HepG2 (cell line): ENCODE measurements around the gene USP9Y. TPM values are rescaled to one million over a fixed set of nuclear protein-coding genes. Genes with fewer than 3 reads are reported as not detected.

Source experiments
- ZNF446 ChIP-seq: sonication (generic); formaldehyde crosslinking; IDR thresholded peaks from 2 replicates; pipeline ENCODE4 v1.5.0; 2020; ENCODE audit warnings: mild to moderate bottlenecking, missing genetic modification reagents
- ZNF589 ChIP-seq: sonication (generic); formaldehyde crosslinking; conservative IDR thresholded peaks from 2 replicates; pipeline ENCODE4 v1.8.0; 2022; ENCODE audit warnings: mild to moderate bottlenecking, moderate library complexity, missing genetic modification reagents
- ZNF839 ChIP-seq: sonication (generic); formaldehyde crosslinking; IDR thresholded peaks from 2 replicates; pipeline ENCODE4 v1.4.0; 2020; ENCODE audit warnings: missing genetic modification reagents, mild to moderate bottlenecking, borderline replicate concordance
- polyA plus RNA-seq, 8 experiments: library from polyadenylated mRNA; depleted of rRNA in 3 of 8; stranded (reverse) in 7 of 8; unstranded in 1 of 8; fragments of >200 nt; fragmentation: Illumina TruSeq in 4 of 8; extraction: Trizol in 4 of 8; gene quantifications; 2 replicates each; pipeline versions ENCODE4 v1.2.1 to v1.2.3, GENCODE V29; 2011 to 2016; ENCODE audit warnings: low read depth in 4 of 8, missing spikeins in 1 of 8, mixed read lengths in 1 of 8; ENCODE audit not compliant: insufficient read depth in 1 of 8
- total RNA-seq, 5 experiments: library from RNA; depleted of rRNA; stranded (reverse); fragments of >200 nt; fragmentation: Illumina TruSeq; extraction: Trizol; gene quantifications; 2 replicates each; pipeline ENCODE4 v1.2.3, GENCODE V29; 2016; ENCODE audit warnings: low read depth in 1 of 5
- TF ChIP-seq, protein P1 (sequence below): sonication (generic); formaldehyde crosslinking; IDR thresholded peaks from 2 replicates; pipeline ENCODE4 v1.5.1; 2020; ENCODE audit warnings: missing genetic modification reagents, mild to moderate bottlenecking, borderline replicate concordance
- TF ChIP-seq, protein P2 (sequence below): sonication (generic); formaldehyde crosslinking; IDR thresholded peaks from 2 replicates; pipeline ENCODE4; 2020; ENCODE audit warnings: missing genetic modification reagents, mild to moderate bottlenecking, borderline replicate concordance
- TF ChIP-seq, protein P3 (sequence below): sonication (generic); formaldehyde crosslinking; IDR thresholded peaks from 2 replicates; pipeline ENCODE4 v1.4.0; 2020; ENCODE audit warnings: missing genetic modification reagents, borderline replicate concordance

The USP9Y gene
- total and polyA plus RNA-seq, 2 of the 13 experiments (the other 11 are each of a cell fraction or from before 2014, with no cell fraction given): 14.6 to 41.9 TPM

DNA sequence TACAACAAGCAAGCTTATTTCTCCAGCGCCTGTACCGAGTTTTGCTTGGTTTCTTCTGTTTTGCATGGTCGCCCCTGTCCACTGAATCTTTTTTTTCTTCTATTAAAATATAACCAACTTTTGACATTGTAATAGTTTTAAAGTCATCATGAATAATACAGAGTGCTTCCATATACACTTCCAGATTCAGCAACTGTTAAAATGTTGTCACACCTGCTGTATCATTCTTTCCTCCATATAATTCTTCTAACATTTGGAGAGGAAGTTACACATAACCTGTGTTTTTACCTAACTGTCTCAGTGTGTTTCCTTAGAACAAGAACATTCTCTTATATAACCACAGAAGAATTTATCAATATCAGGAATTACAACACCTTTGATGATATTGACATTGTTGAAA lies 83.5 kb downstream of the USP9Y start (continued):
- TF ChIP-seq, protein P1, sequence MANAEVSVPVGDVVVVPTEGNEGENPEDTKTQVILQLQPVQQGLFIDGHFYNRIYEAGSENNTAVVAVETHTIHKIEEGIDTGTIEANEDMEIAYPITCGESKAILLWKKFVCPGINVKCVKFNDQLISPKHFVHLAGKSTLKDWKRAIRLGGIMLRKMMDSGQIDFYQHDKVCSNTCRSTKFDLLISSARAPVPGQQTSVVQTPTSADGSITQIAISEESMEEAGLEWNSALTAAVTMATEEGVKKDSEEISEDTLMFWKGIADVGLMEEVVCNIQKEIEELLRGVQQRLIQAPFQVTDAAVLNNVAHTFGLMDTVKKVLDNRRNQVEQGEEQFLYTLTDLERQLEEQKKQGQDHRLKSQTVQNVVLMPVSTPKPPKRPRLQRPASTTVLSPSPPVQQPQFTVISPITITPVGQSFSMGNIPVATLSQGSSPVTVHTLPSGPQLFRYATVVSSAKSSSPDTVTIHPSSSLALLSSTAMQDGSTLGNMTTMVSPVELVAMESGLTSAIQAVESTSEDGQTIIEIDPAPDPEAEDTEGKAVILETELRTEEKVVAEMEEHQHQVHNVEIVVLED (CRISPR knock-in tag): no peak
- no peak for TF ChIP-seq ZNF839 (CRISPR knock-in tag)
- TF ChIP-seq, protein P2, sequence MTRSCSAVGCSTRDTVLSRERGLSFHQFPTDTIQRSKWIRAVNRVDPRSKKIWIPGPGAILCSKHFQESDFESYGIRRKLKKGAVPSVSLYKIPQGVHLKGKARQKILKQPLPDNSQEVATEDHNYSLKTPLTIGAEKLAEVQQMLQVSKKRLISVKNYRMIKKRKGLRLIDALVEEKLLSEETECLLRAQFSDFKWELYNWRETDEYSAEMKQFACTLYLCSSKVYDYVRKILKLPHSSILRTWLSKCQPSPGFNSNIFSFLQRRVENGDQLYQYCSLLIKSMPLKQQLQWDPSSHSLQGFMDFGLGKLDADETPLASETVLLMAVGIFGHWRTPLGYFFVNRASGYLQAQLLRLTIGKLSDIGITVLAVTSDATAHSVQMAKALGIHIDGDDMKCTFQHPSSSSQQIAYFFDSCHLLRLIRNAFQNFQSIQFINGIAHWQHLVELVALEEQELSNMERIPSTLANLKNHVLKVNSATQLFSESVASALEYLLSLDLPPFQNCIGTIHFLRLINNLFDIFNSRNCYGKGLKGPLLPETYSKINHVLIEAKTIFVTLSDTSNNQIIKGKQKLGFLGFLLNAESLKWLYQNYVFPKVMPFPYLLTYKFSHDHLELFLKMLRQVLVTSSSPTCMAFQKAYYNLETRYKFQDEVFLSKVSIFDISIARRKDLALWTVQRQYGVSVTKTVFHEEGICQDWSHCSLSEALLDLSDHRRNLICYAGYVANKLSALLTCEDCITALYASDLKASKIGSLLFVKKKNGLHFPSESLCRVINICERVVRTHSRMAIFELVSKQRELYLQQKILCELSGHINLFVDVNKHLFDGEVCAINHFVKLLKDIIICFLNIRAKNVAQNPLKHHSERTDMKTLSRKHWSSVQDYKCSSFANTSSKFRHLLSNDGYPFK: no peak
- TF ChIP-seq ZNF589 (CRISPR knock-in tag): no peak
- TF ChIP-seq, protein P3, sequence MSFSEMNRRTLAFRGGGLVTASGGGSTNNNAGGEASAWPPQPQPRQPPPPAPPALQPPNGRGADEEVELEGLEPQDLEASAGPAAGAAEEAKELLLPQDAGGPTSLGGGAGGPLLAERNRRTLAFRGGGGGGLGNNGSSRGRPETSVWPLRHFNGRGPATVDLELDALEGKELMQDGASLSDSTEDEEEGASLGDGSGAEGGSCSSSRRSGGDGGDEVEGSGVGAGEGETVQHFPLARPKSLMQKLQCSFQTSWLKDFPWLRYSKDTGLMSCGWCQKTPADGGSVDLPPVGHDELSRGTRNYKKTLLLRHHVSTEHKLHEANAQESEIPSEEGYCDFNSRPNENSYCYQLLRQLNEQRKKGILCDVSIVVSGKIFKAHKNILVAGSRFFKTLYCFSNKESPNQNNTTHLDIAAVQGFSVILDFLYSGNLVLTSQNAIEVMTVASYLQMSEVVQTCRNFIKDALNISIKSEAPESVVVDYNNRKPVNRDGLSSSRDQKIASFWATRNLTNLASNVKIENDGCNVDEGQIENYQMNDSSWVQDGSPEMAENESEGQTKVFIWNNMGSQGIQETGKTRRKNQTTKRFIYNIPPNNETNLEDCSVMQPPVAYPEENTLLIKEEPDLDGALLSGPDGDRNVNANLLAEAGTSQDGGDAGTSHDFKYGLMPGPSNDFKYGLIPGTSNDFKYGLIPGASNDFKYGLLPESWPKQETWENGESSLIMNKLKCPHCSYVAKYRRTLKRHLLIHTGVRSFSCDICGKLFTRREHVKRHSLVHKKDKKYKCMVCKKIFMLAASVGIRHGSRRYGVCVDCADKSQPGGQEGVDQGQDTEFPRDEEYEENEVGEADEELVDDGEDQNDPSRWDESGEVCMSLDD: no peak
- TF ChIP-seq ZNF446 (CRISPR knock-in tag): no peak
- TF ChIP-seq, all 625 proteins: peak for 0
